GM21390 (cell line): Measurements from ENCODE around the gene AP2A1.

Experiments used
- ATAC-seq: cut with Tn5 transposase; IDR thresholded peaks from one replicate; pipeline ENCODE4 v1.9.1; 2021; ENCODE audit not compliant: unreplicated experiment

The AP2A1 gene

DNA sequence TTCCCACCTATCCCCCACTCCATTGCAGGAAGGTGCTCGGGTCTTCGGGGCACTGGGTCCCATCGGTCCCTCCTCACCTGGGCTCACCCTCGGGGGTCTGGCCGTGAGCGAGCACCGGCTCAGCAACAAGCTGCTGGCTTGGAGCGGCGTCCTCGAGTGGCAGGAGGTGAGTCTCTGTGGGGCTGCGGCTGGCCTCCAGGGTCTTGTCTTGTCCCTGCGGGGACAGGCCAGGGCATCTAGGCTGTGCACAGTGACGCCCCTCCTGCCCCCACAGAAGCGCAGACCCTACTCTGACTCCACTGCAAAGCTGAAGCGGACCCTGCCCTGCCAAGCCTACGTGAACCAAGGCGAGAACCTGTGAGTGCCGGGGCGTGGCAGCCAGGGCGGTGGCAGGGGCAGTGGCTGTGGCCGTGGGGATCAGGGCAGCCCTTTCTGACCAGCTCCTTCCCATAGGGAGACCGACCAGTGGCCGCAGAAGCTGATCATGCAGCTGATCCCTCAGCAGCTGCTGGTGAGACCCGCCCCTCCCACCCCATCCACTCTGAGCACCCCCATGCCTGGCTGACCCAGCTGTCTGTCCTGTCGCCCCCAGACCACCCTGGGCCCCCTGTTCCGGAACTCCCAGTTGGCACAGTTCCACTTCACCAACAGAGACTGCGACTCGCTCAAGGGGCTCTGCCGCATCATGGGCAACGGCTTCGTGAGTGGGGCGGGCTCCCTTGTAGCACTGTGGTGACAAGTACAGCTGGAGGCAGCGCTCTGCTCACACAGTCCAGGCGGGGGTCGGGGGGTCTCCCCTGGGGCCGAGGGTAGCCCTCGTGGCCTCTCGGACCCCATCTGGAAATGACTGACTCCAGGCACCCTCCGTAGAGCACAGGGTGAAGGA is 87.8 kb downstream of the AP2A1 start:
- no peak for ATAC-seq

DNA sequence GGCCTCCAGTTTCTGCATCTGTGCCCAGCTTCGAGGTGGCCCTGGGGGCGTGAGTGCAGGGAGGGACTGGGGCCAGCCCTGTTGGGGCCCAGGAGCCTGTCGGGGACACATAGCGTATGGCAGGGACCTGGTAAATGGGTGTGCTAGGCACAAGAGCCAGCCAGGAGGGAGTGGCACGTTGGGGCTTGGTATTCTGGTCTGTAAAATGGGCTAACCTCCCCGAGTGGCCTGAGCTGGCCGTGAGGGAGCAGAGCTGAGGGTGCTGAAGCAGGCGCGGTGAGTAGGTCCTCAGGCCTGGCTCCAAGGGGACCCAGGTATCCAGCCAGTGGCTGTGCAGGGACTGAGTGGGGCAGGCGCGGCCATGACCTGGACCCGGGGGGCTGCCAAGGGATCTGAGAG is 88.5 kb downstream of the AP2A1 start:
- ATAC-seq, result no peak

DNA sequence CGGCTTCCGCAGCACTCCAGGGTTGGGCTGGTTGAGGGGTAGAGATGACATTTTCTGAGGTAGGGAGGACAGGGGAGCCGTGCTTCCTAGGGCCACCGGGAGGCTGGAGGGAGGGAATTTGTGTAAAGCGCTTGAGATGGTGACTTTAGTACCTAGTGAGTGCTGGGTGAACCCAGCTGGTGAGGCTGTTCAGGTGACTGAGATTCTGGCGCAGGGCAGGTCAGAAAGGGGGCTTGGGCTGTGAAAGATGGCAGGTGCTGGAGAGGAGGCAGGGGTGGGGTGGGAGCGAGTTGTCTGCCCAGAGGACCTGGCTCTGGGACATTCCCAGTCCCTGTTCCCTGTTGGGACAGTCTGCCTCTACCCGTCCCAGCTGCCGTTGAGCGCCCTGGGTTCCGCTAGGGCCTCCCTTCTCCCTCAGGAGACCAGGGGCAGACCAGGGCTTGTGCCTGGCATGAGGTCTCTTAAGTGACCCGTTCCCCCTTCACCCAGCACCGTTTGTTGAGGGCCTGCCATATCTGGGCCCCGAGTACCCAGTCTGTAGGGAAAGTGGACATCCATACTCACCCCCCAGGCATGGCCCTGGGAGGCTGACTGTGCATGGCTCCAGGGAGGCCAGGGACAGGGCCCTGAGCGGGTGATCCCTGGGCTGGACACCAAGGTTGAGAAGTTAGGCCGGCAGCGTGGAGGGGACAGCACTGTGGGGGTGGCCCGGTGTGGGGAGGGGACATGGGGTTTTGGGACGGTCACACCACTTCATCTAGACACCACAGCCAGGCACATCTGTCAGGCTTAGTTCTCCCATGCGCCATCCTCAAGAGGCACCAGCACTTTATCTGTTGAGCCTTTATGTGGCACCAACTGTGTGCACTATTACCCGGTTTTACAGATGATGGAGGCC is 89.1 kb downstream of the AP2A1 start:
- no peak for ATAC-seq

DNA sequence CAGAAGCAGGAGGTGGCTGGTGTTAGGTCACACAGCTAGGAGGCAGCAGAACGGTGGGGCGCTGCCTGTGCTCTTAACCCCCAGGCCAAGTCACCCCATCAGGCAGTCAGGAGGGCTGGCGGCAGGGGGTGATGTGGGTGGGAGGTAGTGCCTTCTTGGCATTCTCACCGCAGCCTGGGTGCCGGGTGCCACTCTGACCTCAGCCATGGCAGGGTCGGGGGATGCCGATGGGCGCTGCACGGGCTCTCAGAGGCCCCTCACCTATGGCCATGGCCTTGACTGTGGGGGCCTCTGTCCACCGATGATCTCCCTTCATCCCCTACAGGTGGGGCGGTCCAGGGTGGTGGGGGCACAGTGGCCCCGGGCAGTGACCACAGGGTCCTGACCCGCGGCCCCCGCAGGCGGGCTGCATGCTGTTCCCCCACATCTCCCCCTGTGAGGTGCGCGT is 89.8 kb downstream of the AP2A1 start:
- no peak for ATAC-seq
